Measurements from ENCODE around the gene RSPH10B2.
"Not testable (repeated sequence)": the region's sequence is repeated elsewhere in the genome, so short reads cannot be mapped to it uniquely, and the experiment has no call there.

The RSPH10B2 gene

DNA sequence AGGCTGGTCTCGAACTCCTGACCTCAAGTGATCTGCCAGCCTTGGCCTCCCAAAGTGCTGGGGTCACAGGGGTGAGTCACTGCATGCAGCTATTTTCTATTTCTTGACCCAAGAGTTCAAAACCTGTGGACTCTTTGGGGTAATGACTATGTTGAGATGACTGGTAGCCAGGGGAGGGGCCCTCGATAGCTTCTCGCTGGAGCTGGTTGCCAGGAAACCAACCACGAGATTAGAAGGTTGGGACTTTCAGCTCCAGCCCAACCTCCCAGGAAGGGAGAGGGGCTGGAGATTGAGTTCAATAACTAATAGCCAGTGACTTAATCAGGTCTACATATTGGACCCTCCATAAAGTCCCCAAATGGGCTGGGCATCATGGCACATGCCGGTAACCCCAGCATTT, 43.3 kb downstream of the RSPH10B2 start:
- H2AFZ ChIP-seq (ENCODE audit: low read length); H3K4me3 ChIP-seq (ENCODE audit: low read length in 2 of 2); H3K4me1 ChIP-seq (ENCODE audit: control insufficient read depth in 2 of 2, insufficient read depth in 1 of 2, low read depth in 1 of 2, low read length in 2 of 2); H3K9me3 ChIP-seq (replicated peaks in 1 of 2; ENCODE audit: control insufficient read depth in 2 of 2, insufficient read depth in 1 of 2, low read depth in 1 of 2, low read length in 2 of 2); H3K14ac ChIP-seq (ENCODE audit: low read length); H4K8ac ChIP-seq (ENCODE audit: low read depth, low read length); H3K4ac ChIP-seq (ENCODE audit: low read length); H3K27ac ChIP-seq (replicated peaks; ENCODE audit: low read length); H3K27me3 ChIP-seq (ENCODE audit: control insufficient read depth in 3 of 3, insufficient read depth in 3 of 3, low read depth in 1 of 3, low read length in 3 of 3); H4K91ac ChIP-seq (ENCODE audit: low read depth, low read length, poor library complexity); H2BK5ac ChIP-seq (ENCODE audit: low read length); H2BK15ac ChIP-seq (ENCODE audit: low read length); H3K18ac ChIP-seq (ENCODE audit: low read length); H3K23ac ChIP-seq (ENCODE audit: low read depth, low read length, poor library complexity); H3K36me3 ChIP-seq (replicated peaks in 1 of 2; ENCODE audit: control insufficient read depth in 2 of 2, insufficient read depth in 2 of 2, low read length in 2 of 2); H3K79me1 ChIP-seq (ENCODE audit: low read depth, low read length); H3K4me2 ChIP-seq (ENCODE audit: insufficient read depth, low read length, poor library complexity, severe bottlenecking); H2BK120ac ChIP-seq (ENCODE audit: low read depth, low read length); DNase-seq (ENCODE audit: low spot score); H2BK12ac ChIP-seq (ENCODE audit: low read length); H3K9ac ChIP-seq (ENCODE audit: low read depth, low read length, poor library complexity); H2AK5ac ChIP-seq (ENCODE audit: low read depth, low read length): not testable (repeated sequence)
- WGBS, 2 donors (ENCODE audit: extremely low coverage in 2 of 2, insufficient read length in 2 of 2, insufficient replicate concordance in 1 of 2) = no CpG with 5 or more reads among the region's 5 CpGs

GRCh38 chr7:6798047-6798446, 44.1 kb downstream of the RSPH10B2 start:
- not testable (repeated sequence) for H2AFZ ChIP-seq (ENCODE audit: low read length); DNase-seq (ENCODE audit: low spot score); H2BK12ac ChIP-seq (ENCODE audit: low read length); H2BK120ac ChIP-seq (ENCODE audit: low read depth, low read length); H3K4ac ChIP-seq (ENCODE audit: low read length); H2AK5ac ChIP-seq (ENCODE audit: low read depth, low read length); H3K79me1 ChIP-seq (ENCODE audit: low read depth, low read length); H4K91ac ChIP-seq (ENCODE audit: low read depth, low read length, poor library complexity); H3K14ac ChIP-seq (ENCODE audit: low read length); H3K4me2 ChIP-seq (ENCODE audit: insufficient read depth, low read length, poor library complexity, severe bottlenecking); H3K4me3 ChIP-seq (ENCODE audit: low read length in 2 of 2); H3K9ac ChIP-seq (ENCODE audit: low read depth, low read length, poor library complexity); H2BK15ac ChIP-seq (ENCODE audit: low read length); H3K18ac ChIP-seq (ENCODE audit: low read length); H3K27ac ChIP-seq (replicated peaks; ENCODE audit: low read length); H3K9me3 ChIP-seq (replicated peaks in 1 of 2; ENCODE audit: control insufficient read depth in 2 of 2, insufficient read depth in 1 of 2, low read depth in 1 of 2, low read length in 2 of 2); H2BK5ac ChIP-seq (ENCODE audit: low read length); H3K27me3 ChIP-seq (ENCODE audit: control insufficient read depth in 3 of 3, insufficient read depth in 3 of 3, low read depth in 1 of 3, low read length in 3 of 3); H3K4me1 ChIP-seq (ENCODE audit: control insufficient read depth in 2 of 2, insufficient read depth in 1 of 2, low read depth in 1 of 2, low read length in 2 of 2); H4K8ac ChIP-seq (ENCODE audit: low read depth, low read length); H3K36me3 ChIP-seq (replicated peaks in 1 of 2; ENCODE audit: control insufficient read depth in 2 of 2, insufficient read depth in 2 of 2, low read length in 2 of 2); H3K23ac ChIP-seq (ENCODE audit: low read depth, low read length, poor library complexity)
- no CpG with 5 or more reads among the region's 8 CpGs for WGBS, 2 donors (ENCODE audit: extremely low coverage in 2 of 2, insufficient read length in 2 of 2, insufficient replicate concordance in 1 of 2)

DNA sequence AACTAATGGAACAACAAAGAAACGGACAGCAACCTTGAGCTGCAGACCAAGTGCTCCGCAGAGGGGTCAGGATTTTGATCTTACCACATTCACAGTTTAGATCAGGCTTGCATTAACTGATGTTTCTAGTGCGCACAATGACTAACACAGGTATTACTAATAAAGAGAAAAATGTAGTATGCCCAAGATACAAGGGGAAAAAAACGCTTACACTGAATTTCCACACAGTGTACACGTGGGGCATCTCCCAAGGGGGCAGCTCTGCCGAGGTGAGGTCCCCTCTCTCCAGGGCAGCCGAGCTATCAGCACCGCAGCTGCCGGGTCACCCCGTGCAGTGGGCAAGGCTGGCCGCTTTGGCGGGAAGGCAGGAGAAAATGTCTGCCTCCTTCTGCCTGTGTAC, 46.0 kb downstream of the RSPH10B2 start:
- not testable (repeated sequence) for H2BK15ac ChIP-seq (ENCODE audit: low read length); H3K4ac ChIP-seq (ENCODE audit: low read length); DNase-seq (ENCODE audit: low spot score); H2AFZ ChIP-seq (ENCODE audit: low read length); H3K14ac ChIP-seq (ENCODE audit: low read length); H2BK12ac ChIP-seq (ENCODE audit: low read length); H3K4me3 ChIP-seq (ENCODE audit: low read length in 2 of 2); H2BK120ac ChIP-seq (ENCODE audit: low read depth, low read length); H3K79me1 ChIP-seq (ENCODE audit: low read depth, low read length); H3K18ac ChIP-seq (ENCODE audit: low read length); H3K4me2 ChIP-seq (ENCODE audit: insufficient read depth, low read length, poor library complexity, severe bottlenecking); H2AK5ac ChIP-seq (ENCODE audit: low read depth, low read length); H3K23ac ChIP-seq (ENCODE audit: low read depth, low read length, poor library complexity); H3K27ac ChIP-seq (replicated peaks; ENCODE audit: low read length); H4K91ac ChIP-seq (ENCODE audit: low read depth, low read length, poor library complexity); H2BK5ac ChIP-seq (ENCODE audit: low read length); H4K8ac ChIP-seq (ENCODE audit: low read depth, low read length); H3K9me3 ChIP-seq (replicated peaks in 1 of 2; ENCODE audit: control insufficient read depth in 2 of 2, insufficient read depth in 1 of 2, low read depth in 1 of 2, low read length in 2 of 2); H3K9ac ChIP-seq (ENCODE audit: low read depth, low read length, poor library complexity); H3K4me1 ChIP-seq (ENCODE audit: control insufficient read depth in 2 of 2, insufficient read depth in 1 of 2, low read depth in 1 of 2, low read length in 2 of 2); H3K27me3 ChIP-seq (ENCODE audit: control insufficient read depth in 3 of 3, insufficient read depth in 3 of 3, low read depth in 1 of 3, low read length in 3 of 3); H3K36me3 ChIP-seq (replicated peaks in 1 of 2; ENCODE audit: control insufficient read depth in 2 of 2, insufficient read depth in 2 of 2, low read length in 2 of 2)
- no CpG with 5 or more reads among the region's 12 CpGs for WGBS, 2 donors (ENCODE audit: extremely low coverage in 2 of 2, insufficient read length in 2 of 2, insufficient replicate concordance in 1 of 2)

- not testable (repeated sequence) for H3K4me1 ChIP-seq (ENCODE audit: control insufficient read depth in 2 of 2, insufficient read depth in 1 of 2, low read depth in 1 of 2, low read length in 2 of 2); H3K27ac ChIP-seq (replicated peaks; ENCODE audit: low read length); H3K36me3 ChIP-seq (replicated peaks in 1 of 2; ENCODE audit: control insufficient read depth in 2 of 2, insufficient read depth in 2 of 2, low read length in 2 of 2); H2BK15ac ChIP-seq (ENCODE audit: low read length); DNase-seq (ENCODE audit: low spot score); H3K4me3 ChIP-seq (ENCODE audit: low read length in 2 of 2); H2AK5ac ChIP-seq (ENCODE audit: low read depth, low read length); H2BK12ac ChIP-seq (ENCODE audit: low read length); H4K8ac ChIP-seq (ENCODE audit: low read depth, low read length); H3K23ac ChIP-seq (ENCODE audit: low read depth, low read length, poor library complexity); H2BK5ac ChIP-seq (ENCODE audit: low read length); H3K9ac ChIP-seq (ENCODE audit: low read depth, low read length, poor library complexity); H3K4me2 ChIP-seq (ENCODE audit: insufficient read depth, low read length, poor library complexity, severe bottlenecking); H3K14ac ChIP-seq (ENCODE audit: low read length); H2AFZ ChIP-seq (ENCODE audit: low read length); H3K9me3 ChIP-seq (replicated peaks in 1 of 2; ENCODE audit: control insufficient read depth in 2 of 2, insufficient read depth in 1 of 2, low read depth in 1 of 2, low read length in 2 of 2); H3K4ac ChIP-seq (ENCODE audit: low read length); H3K27me3 ChIP-seq (ENCODE audit: control insufficient read depth in 3 of 3, insufficient read depth in 3 of 3, low read depth in 1 of 3, low read length in 3 of 3); H3K18ac ChIP-seq (ENCODE audit: low read length); H2BK120ac ChIP-seq (ENCODE audit: low read depth, low read length); H3K79me1 ChIP-seq (ENCODE audit: low read depth, low read length); H4K91ac ChIP-seq (ENCODE audit: low read depth, low read length, poor library complexity)
- no CpG with 5 or more reads among the region's 2 CpGs for WGBS, 2 donors (ENCODE audit: extremely low coverage in 2 of 2, insufficient read length in 2 of 2, insufficient replicate concordance in 1 of 2)
Measured at GRCh38 chr7:6800331-6800730, 46.4 kb downstream of the RSPH10B2 start.

Data from neuronal stem cell (in vitro differentiated cells).